Suppressor macrophage treated with lipopolysaccharide for 1 hour (primary cell): ENCODE results near the gene PXYLP1.
"Not testable (repeated sequence)": the region's sequence is repeated elsewhere in the genome, so short reads cannot be mapped to it uniquely, and the experiment has no call there.

ENCODE experiments used
- DNase-seq, 3 donors: peaks; one replicate each; pipeline ENCODE4 v3.0.0-alpha.2; 2020 to 2022

PXYLP1 gene

DNA sequence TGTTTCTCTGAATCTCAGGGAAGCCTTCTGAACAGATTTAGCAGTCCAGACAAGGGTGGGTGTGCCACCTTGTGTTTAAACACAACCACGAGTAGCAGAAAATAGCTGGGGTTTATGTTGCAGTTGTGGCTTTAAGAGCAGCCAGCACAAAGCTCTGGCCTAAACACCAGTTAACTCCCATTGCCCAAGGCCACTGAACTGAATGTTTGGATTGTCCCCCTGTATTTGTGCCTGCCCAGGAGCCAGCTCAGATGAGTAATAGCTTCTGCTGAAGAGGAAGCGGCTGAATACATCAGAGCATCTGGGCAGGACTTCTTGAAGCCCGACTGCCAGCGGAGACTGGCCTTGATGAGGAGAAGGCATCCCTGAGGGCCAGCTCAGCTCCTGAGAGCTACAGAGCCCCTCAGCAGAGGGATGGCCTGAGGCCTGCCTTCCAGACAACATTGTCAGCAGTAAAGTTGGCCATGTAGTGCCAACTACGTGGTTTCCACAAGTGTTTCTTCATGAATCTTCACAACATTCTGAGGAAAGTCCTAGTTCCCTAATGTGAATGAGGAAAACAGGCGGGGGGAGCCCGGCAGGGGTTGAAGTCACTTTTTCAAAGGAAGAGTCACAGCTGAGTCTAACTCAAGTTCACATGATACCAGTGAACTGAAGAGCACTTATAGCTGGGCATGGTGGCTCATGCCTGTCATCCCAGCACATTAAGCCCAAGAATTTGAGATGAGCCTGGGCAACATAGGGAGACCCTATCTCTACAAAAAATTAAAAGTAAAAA, 70.9 kb downstream of the PXYLP1 start:
- DNase-seq = peak; percentile 94 to 98 (median 96)

DNA sequence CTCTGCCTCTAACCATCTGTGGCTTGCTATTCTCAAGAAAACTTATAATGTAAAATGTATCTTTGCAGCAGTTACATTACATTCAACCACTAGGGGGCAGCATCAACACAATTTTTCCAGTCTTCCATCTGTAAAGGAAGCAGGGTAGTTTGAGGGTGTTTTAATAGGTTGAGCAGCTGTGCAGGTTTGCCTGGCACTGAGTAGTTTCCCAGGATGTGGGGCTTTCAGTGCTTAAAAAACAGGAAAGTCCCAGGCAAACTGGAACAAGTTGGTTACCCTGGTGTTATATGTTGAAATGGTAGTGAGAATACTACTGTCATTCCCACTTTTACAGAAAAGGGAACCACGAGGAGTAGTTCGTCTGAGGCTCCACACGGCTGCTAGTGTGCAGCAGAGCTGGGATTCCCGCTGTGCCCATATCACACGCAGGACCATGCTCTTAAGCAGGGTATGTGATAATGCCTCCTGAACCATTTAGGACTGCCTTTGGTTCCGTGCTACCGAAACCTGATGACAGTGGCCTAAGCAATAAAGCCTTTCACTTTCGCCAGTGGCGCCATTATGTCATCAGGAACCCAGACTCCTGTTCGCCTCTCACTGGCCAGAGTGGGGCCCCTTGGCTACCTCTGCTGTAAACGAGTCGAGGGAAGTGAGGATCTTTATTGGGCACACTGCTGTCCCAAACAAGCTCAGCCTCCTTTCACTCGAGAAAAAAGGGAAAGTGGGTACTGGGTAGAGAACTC, 72.0 kb downstream of the PXYLP1 start:
- peak; percentile 91 to 96 (median 94) for DNase-seq

DNA sequence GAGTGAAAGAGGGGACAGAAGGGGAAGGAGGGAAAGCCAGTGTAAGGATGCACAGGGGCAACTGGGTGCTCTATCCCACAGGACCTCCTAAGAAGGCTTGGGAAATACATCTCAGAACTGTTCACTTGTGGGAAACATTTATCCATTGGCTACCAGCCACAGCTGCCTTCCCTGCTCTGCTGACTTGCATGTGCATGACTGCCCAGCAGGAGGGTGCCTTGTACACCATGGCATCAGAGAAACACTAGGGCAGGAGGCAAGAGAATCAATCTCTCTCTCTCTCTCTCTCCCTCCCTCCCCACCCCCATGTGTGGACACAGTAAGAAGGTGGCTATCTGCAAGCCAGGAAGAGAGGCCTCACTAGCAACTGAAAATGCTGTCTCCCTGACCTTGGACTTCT, 73.8 kb downstream of the PXYLP1 start:
- no peak for DNase-seq

DNA sequence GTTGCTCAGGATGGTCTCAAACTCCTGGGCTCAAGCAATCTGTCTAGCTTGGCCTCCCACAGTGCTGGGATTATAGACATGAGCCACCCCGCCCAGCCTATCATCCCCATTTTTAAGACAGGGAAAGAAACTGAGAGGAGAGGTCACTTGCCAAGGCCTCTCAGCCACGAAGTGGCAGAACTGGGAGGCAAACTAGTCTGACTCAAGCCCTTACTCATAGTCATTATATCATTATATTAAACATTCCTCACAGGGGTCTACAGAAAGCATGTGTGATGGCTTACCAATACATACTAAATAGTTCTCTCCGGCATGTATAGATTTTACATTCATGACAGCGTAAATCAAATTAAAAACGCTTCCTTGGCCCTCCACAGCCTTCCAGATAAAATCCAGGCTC, 74.7 kb downstream of the PXYLP1 start:
- DNase-seq = no peak

DNA sequence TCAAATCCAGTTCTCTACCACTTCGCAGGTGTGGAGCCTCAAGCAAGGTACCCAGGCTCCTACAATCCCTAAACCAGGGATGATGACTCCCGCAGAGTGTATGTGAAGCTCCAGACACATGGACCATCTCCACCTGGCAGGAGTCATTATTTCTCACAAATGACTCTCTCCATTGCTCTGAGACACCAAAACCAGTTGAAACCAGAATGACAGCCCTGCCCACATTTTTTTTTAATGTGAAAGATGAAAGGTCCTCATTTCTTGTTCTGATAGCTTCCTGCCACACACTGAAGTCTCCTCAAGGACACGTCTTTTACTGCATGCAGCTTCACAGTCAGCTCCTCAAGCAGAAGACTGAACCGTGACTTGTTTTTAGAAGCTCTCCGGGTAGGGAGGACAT, 75.3 kb downstream of the PXYLP1 start:
- no peak for DNase-seq

DNA sequence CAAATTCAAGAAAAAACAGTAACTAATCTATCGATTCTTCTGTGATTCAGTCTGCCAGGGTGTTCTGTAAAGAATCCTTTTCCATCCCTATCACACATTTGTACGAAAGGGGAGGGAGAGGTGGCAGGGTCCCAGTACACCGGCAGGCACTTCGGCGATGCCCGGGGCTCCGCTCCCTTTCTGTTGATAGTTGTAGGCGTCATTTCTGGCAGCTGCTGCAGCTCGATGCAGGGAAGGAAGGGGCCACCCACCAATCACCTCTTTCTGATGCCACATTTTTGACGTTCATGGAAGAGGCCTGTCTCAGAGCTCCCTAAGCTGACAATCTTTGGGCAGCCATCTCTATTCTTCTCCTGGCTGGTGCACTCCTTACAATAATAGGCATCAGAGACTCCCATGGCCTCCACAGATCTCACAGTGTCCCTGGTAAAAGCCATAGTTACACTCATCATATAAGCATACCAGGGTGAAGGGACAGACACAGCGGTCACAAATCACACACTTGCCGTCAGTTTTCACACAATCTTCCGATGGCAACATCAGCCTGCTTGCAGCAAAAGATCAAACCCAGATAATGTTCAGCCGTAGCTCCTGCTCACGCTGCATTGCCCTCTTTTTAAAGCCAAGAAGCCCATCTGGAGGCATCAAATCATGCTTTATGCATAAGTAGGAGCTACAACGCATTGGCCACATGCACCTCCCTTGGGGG, 75.9 kb downstream of the PXYLP1 start:
- DNase-seq = no peak

DNA sequence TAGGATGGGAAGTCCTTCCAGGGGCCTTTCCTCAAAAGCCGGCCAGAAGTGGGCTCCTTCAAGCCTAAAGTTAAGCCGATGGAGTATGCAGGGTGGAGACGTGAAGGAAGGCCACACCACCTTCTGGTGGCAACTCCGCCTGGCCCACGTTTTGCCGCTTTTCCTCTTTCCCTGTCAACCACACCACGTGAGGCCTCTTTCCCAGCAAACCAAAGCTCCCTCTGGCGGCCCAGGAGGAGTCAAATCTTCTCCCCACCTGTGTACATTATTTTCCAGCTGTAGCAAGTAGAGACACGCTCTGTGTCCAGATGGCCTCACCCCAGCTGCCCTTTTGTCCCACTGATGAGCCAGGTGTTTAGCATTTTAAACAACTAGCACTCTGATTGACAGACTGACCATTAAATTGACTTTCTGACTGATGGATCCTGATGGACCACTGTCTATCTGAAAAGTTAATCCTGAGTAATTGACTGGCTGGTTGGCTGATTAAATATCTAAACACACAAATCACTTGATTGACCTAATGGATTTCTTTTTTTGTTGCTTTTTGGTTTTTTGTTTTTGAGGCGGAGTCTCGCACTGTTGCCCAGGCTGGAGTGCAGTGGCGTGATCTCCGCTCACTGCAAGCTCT, 77.1 kb downstream of the PXYLP1 start:
- peak; percentile 47 to 76 (median 61) for DNase-seq

DNA sequence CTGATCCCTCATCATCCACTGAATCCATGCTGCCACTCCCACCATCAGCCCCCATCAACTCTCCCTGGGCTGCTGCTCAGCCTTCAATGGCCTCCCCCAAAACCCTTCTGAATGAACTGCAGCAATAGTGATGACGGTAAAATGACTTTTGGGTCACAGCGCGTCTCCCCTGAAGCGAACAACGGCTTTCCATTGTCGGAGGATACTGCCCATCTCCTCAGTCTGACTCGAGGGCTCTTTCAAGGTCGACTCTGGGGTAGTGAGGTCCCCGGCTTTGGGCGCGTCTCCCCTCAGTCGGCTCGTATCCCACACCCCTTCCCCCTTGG, 79.5 kb downstream of the PXYLP1 start:
- no peak for DNase-seq

DNA sequence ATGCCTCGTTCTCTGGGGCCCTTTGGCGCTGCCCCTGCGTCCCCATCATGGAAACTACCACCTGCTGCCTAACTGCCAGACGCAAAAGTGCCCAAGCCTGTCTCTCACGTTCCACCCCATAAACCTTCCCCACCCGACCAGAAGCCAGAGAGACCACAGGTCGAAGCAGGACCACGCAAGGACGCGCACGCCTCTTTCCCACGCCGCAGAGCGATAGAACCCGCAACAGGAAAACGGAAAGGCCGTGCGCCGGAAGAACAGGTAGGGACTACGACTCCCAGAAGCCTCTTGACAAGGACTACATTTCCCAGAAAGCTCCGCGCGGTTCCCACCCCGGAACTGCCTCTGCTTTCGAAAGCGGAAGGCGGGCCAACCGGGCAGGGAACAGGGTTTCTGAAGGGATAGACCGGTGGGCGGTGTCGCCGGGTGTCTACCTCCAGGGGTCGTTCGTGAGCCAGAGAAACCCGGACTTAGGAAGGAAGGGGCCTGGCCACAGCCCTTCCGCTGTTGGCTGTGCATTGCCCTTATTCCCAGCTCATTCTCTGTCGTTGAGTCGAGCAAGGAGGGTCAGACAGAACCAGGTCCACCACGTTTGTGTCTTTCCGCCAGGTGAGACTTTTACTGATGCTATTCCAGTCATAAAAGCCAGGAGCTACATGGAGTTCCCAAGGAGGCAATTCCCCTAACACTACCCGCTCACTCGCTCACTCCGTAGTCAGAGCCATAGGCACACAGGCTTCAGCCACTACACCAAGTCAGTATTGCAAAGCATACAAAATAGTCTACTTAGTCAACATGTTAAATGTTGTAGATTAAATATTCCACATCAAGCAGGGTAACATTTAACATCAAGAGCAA, 80.1 kb downstream of the PXYLP1 start:
- peak; percentile 98 for DNase-seq

DNA sequence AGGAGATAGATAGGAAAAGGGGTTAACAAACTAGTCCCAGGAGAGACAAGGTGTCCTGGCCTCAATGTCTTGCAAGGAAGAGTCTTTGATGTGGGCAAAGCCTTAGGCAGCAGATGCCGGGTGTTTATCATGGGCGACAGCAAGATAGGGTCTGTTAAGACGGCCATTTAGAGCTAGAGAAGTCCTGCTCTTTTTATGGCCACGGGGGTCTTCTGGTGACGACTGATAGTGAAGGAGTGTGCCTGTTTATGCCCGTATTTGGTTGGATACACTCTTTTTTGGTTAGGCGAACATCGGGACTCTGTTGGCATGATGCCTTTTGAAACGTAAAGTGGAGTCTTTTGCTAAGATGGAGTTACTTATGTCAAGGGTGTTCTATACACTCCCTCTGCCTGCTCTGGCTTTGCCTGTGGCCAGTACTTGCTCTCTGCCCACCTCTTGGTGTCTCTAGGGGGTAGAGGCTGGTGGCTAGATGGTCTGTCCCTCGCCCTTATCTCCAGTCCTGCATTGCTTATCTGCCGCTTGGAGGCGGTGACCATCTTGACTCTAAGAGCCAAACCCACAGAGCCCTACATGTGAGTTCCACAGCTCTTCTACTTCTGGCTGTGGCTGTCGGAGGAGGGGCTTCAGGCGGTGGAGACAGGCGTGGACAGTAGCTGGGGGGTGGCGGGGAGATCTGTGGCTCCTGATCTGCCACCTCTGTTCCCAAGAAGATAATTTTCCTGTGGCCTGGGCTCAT, 80.9 kb downstream of the PXYLP1 start:
- DNase-seq = no peak

DNA sequence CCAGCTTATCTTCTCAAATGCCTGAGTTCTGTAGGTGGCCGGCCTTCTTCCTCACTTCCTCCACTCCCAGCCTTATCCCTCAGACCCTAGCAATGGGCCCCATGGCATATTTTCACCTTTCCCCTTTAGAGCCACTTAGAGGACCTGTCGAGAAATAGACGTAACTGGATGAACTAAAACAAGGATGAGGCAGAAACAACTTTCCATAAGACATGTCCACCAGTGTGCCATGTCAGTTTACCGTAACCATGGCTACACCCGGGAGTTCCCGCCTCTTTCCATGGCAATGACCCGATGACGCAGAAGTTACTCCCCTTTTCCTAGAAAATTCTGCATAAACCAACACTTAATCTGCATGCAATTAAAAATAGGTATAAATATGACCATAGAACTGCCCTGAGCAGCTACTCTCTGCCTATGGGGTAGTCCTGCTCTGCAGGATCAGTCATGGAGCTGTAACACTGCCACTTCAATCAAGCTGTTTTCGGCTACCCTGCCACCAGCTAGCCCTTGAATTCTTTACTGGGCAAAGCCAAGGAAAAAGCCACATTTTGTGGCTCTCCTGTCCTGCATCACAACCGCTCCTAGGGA, 81.6 kb downstream of the PXYLP1 start:
- DNase-seq = no peak

DNA sequence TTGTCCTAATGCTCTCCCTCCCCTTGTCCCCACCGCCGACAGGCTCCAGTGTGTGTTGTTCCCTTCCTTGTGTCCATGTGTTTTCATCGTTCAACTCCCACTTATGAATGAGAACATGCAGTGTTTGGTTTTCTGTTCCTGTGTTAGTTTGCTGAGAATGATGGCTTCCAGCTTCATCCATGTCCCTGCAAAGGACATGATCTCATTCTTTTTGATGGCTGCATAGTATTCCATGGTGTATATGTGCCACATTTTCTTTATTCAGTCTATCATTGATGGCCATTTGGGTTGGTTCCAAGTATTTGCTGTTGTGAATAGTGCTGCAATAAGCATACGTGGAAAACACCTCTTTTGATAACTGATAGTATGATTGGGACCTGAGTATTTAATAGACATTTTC, 82.8 kb downstream of the PXYLP1 start:
- not testable (repeated sequence) for DNase-seq

DNA sequence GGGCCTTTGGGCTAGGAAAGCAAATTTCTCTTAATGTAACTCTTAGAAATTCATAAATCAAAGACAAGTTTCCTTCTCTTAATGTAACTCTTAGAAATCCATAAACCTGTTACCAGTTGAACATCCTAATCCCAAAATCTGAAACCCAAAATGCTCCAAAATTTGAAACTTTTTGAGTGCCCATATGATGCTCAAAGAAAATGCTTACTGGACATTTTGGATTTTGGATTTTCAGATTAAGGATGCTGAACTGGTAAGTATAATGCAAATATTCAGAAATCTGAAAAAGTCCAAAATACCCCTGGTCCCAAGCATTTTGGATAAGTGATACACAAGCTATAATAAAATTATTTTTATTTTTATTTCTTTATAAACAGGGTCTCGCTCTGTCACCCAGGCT, 85.2 kb downstream of the PXYLP1 start:
- no peak for DNase-seq

DNA sequence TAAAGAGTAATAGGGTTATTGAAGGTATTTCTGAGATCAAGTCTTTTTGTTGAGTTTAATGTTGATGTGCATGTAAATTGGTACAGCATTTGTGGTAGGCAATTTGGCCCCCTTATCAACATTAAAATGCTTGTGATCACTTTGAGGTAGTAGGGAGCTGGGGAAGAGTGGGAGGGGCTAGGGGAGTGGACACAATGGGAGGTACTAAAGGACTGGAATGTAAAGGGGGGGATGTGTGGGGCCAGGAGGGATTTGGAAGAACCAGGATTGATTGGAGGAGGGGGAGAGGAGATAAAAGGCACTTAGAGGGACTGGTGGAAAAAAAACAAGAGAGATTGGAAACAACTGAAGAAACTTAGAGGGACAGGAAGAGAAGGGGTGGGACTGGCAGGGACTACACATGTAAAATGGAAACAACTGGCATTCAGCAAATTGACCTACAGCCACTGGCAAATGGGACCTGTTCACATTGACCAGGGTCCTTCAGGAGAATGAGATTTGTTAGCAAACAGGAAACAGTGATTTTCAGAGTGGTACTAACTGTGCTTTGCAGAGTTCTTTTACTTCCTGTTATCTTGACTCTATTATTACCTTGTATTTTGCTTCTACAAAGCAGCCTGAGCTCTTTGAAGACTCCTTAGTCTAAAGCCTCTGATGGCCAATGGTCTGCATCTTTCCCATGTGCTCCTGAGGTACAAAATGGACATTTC, 88.9 kb downstream of the PXYLP1 start:
- DNase-seq = no peak

DNA sequence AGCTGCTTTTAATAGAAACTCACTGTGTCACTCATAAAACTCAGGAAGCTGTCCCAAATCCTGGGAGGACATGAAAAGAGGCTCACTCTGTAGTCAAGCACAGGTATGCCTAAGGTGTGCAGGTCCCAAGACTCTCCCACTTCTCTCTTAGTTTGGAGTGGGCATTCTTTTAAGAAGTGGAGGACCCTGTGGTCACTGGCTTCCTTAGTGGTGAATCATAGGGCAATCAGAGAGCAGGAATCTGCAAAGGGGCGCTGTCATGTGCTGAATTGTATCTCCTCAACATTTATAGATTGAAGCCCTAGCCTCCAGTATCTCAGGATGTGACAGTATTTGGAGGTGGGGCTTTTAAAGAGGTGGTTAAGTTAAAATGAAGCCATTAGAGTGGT, 89.5 kb downstream of the PXYLP1 start:
- no peak for DNase-seq

DNA sequence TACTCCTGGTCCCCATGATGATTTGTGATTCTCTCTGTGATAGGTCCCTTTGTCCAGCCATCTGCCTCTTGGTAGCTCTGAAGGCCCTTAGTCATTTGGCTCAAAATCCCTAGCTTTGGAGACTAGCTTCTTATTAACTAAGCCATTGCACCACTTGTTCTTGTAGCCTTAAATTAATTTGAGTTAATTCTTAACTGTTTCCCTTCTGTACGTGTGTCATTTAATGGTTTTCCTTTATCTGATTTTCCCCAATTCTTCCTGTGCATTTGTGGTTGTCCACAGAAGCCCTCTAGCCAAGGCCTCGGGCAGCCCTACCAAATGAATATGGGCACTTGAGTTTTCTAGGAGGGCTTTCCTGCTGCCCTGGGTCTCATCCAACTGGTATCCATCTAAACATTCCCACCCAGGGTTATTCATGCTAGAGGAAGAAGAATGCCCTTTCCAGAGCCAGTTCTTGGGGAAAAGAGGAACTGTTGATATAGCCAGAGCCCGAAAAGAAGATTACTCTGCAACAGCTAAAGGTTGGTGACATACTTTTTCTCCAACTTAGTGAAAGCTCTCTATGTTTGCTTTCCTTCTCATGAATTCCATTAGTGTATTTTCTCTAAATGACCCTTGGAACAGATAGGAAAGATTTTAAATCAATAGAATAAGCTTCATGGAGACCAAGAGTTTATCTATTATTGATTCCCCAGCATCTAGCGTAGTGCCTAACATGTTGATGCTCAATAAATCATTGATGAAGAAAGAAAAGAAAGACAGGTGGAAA, 92.5 kb downstream of the PXYLP1 start:
- DNase-seq = no peak

DNA sequence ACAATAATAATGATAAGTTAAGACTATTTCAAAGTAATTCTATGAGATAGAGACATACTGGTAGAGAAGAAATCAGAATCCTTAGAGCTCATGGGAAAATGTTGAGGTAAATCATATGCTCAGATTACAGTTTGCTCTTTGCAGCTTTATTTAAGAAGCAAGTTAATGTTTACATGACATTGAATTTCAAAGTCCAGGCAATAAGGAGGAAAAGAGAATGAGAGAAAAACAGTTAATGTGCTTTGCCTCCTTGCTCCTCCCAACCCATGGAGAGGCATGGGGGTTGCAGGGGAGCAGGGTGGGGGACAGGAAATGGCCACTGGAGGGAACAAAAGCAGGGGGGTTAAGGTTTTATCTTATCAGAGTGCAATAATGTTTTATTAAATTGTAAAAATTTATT, 94.5 kb downstream of the PXYLP1 start:
- no peak for DNase-seq

DNA sequence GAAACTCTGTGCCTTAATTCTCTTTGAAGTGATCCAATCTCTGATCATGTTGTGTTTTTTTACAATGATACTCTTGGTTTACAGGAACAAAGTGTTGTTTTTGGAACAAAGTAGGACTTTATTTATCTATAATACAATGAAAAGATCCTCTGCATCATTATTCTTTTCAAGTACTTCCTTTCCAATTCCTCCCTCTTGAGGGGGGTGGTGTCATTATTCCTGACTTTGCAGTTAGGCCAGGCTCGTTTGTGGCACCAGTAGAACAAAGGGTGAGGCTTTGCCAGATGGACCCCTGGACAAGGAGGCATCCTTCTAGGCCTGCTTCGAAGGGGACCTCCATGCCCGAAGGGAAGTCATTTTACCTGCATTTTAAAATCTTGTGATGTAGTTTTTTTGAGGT, 95.0 kb downstream of the PXYLP1 start:
- no peak for DNase-seq

DNA sequence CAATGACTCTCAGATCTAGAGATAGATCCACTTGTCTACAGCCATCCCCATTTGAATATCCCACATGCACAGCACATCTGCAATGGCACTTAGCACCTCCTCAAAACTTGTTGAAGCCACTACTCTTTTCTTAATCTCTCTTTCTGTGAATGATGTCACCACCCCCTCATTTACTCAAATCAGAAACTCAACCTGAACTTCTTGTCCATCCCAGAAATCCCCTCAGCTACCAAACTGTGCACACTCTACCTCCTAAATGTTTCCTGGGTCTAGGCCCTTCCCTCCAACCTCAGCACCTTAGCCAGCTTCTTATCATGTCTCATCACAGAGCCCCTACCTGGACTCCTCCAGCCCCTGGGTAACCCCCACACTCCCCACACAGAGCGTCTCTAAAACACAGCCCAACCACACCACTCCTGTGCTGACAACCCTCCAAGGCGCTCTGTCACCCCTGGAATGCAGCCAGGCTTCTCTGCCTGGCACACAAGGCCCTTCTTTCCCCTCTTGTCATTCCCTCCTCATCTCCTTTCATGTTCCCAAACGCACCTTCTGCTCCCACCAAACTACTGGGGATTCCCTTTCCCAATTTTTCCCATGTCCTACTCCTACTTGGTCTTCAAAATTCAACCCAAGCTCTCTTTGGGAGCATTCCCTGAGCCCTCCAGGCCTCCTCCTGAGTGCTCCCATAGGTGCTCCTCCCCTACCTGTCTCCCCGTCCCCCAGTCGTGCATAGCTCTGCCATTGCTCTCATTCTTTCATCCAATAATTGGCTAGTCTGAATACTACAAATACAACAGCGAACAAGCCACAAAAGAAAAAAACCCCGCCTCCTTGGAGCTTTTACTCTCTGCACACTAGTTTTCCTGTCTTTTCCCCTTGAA, 96.9 kb downstream of the PXYLP1 start:
- no peak for DNase-seq
